H9 (cell line): Measurements from ENCODE around the gene C1QTNF9B. TPM values are rescaled to one million over a fixed set of nuclear protein-coding genes. Genes with fewer than 3 reads are reported as not detected.

Source experiments
- DNase-seq: peaks from one replicate; pipeline ENCODE4 v3.0.0-alpha.2; 2017
- H2AFZ ChIP-seq: one replicate; pipeline ENCODE4 v1.6.1; 2013; ENCODE audit warnings: mild to moderate bottlenecking, low read length, control low read depth, moderate library complexity
- H2AK5ac ChIP-seq: 2 replicates; pipeline ENCODE4 v1.6.1; 2013; ENCODE audit warnings: low read length, control low read depth, mixed read lengths; ENCODE audit not compliant: insufficient read length
- H2BK120ac ChIP-seq: one replicate; pipeline ENCODE4 v1.6.1; 2013; ENCODE audit warnings: low read depth, mild to moderate bottlenecking, low read length, control low read depth, inconsistent platforms; ENCODE audit not compliant: poor library complexity, severe bottlenecking
- H2BK12ac ChIP-seq: 2 replicates; pipeline ENCODE4 v1.6.1; 2013; ENCODE audit warnings: low read length, control low read depth, mixed read lengths, low read depth; ENCODE audit not compliant: insufficient read length
- H2BK15ac ChIP-seq: 2 replicates; pipeline ENCODE4 v1.6.1; 2013; ENCODE audit warnings: low read depth, low read length, control low read depth
- H2BK20ac ChIP-seq: one replicate; pipeline ENCODE4 v1.6.1; 2013; ENCODE audit warnings: low read depth, mild to moderate bottlenecking, low read length, control low read depth, inconsistent platforms; ENCODE audit not compliant: poor library complexity, severe bottlenecking
- H2BK5ac ChIP-seq: 2 replicates; pipeline ENCODE4 v1.6.1; 2013; ENCODE audit warnings: low read length, control low read depth, mixed read lengths; ENCODE audit not compliant: insufficient read length
- H3K14ac ChIP-seq: 2 replicates; pipeline ENCODE4 v1.6.1; 2013; ENCODE audit warnings: low read length, control low read depth; ENCODE audit not compliant: insufficient read depth
- H3K18ac ChIP-seq: 2 replicates; pipeline ENCODE4 v1.6.1; 2013; ENCODE audit warnings: low read depth, mild to moderate bottlenecking, mixed read lengths, low read length, control low read depth; ENCODE audit not compliant: insufficient read length
- H3K23ac ChIP-seq: 2 replicates; pipeline ENCODE4 v1.6.1; 2013; ENCODE audit warnings: low read length, control low read depth, mixed read lengths, low read depth; ENCODE audit not compliant: insufficient read length
- H3K23me2 ChIP-seq: 2 replicates; pipeline ENCODE4 v1.6.1; 2013; ENCODE audit warnings: low read depth, mild to moderate bottlenecking, mixed read lengths, low read length, control low read depth; ENCODE audit not compliant: insufficient read length, poor library complexity, severe bottlenecking
- H3K27ac ChIP-seq: 2 replicates; pipeline ENCODE4 v1.5.1; 2013; ENCODE audit warnings: low read length, control low read depth, mixed read lengths, low read depth; ENCODE audit not compliant: insufficient read length
- H3K27me3 ChIP-seq: 2 replicates; pipeline ENCODE4 v1.6.1; 2013; ENCODE audit warnings: low read length, control low read depth, inconsistent platforms; ENCODE audit not compliant: insufficient read depth
- H3K4ac ChIP-seq: 2 replicates; pipeline ENCODE4 v1.6.1; 2013; ENCODE audit warnings: low read depth, mild to moderate bottlenecking, control low read depth, inconsistent platforms, low read length, moderate library complexity
- H3K4me1 ChIP-seq: 2 replicates; pipeline ENCODE4 v1.6.1; 2013; ENCODE audit warnings: low read length, control low read depth, inconsistent platforms; ENCODE audit not compliant: insufficient read depth
- H3K4me2 ChIP-seq: 2 replicates; pipeline ENCODE4 v1.6.1; 2013; ENCODE audit warnings: low read length, control low read depth, mixed read lengths; ENCODE audit not compliant: insufficient read length, insufficient read depth
- H3K56ac ChIP-seq: 2 replicates; pipeline ENCODE4 v1.6.1; 2013; ENCODE audit warnings: low read depth, mild to moderate bottlenecking, mixed read lengths, low read length, control low read depth; ENCODE audit not compliant: insufficient read length
- H3K79me1 ChIP-seq: 2 replicates; pipeline ENCODE4 v1.6.1; 2013; ENCODE audit warnings: low read depth, mild to moderate bottlenecking, moderate library complexity, low read length, control low read depth, inconsistent platforms; ENCODE audit not compliant: insufficient read depth, poor library complexity, severe bottlenecking
- H3K79me2 ChIP-seq: 2 replicates; pipeline ENCODE4 v1.6.1; 2013; ENCODE audit warnings: low read length, control low read depth, inconsistent platforms; ENCODE audit not compliant: insufficient read depth
- H3K9ac ChIP-seq: 2 replicates; pipeline ENCODE4 v1.6.1; 2013; ENCODE audit warnings: low read length, control low read depth, mixed read lengths; ENCODE audit not compliant: insufficient read length; ENCODE audit errors: extremely low read depth
- H3K9me3 ChIP-seq: one replicate; pipeline ENCODE4 v1.6.1; 2013; ENCODE audit warnings: low read depth, low read length, inconsistent platforms; ENCODE audit not compliant: control insufficient read depth
- H3T11ph ChIP-seq: one replicate; pipeline ENCODE4 v1.6.1; 2013; ENCODE audit warnings: mild to moderate bottlenecking, low read length, control low read depth, inconsistent platforms
- H4K20me1 ChIP-seq: one replicate; pipeline ENCODE4 v1.6.1; 2013; ENCODE audit not compliant: control insufficient read depth, insufficient read length, insufficient read depth
- H4K5ac ChIP-seq: 2 replicates; pipeline ENCODE4 v1.6.1; 2013; ENCODE audit warnings: low read depth, mild to moderate bottlenecking, mixed read lengths, low read length, control low read depth; ENCODE audit not compliant: insufficient read length
- H4K8ac ChIP-seq: replicated peaks from 2 replicates; pipeline ENCODE4 v1.6.1; 2013; ENCODE audit warnings: low read length, control low read depth, mixed read lengths, low read depth; ENCODE audit not compliant: insufficient read length
- H4K91ac ChIP-seq: 2 replicates; pipeline ENCODE4 v1.6.1; 2013; ENCODE audit warnings: low read depth, mild to moderate bottlenecking, moderate library complexity, mixed read lengths, low read length, control low read depth; ENCODE audit not compliant: insufficient read length
- H3K27ac Mint-ChIP-seq, 3 experiments: 2 replicates in 2 of 3; 3 replicates in 1 of 3; pipeline ENCODE4 v1.8.0; 2020 to 2021; ENCODE audit warnings: mixed read lengths in 3 of 3, mild to moderate bottlenecking in 1 of 3, moderate library complexity in 1 of 3
- H3K27me3 Mint-ChIP-seq: 2 replicates; pipeline ENCODE4 v1.8.0; 2021; ENCODE audit warnings: low read depth, mild to moderate bottlenecking, moderate library complexity, mixed read lengths
- H3K36me3 Mint-ChIP-seq, 3 experiments: 2 replicates in 2 of 3; 3 replicates in 1 of 3; pipeline ENCODE4 v1.8.0; 2020 to 2021; ENCODE audit warnings: low read depth in 3 of 3, mixed read lengths in 3 of 3; ENCODE audit not compliant: insufficient read depth in 1 of 3
- H3K4me1 Mint-ChIP-seq, 2 experiments: 2 replicates each; pipeline ENCODE4 v1.8.0; 2020; ENCODE audit warnings: mixed read lengths in 2 of 2
- H3K4me3 Mint-ChIP-seq, 2 experiments: 2 replicates in 1 of 2; 3 replicates in 1 of 2; pipeline ENCODE4 v1.8.0; 2020 to 2021; ENCODE audit warnings: mild to moderate bottlenecking in 2 of 2, mixed read lengths in 2 of 2, moderate library complexity in 1 of 2
- H3K9me3 Mint-ChIP-seq, 2 experiments: 2 replicates in 1 of 2; 3 replicates in 1 of 2; pipeline ENCODE4 v1.8.0; 2020; ENCODE audit warnings: mild to moderate bottlenecking in 2 of 2, mixed read lengths in 2 of 2, moderate library complexity in 1 of 2
- CTCF ChIP-seq: fragments of 200-600 bp; sonication (generic); conservative IDR thresholded peaks from 3 replicates; pipeline ENCODE4 v1.8.0; 2021; ENCODE audit warnings: antibody characterized with exemption, mild to moderate bottlenecking
- WGBS: extraction: QIAGEN DNeasy Blood & Tissue Kit; methylation state at CpG from one replicate; pipeline ENCODE4 v1.1.7; 2013; ENCODE audit warnings: missing lambda C conversion rate, low lambda C conversion rate, mixed read lengths; ENCODE audit not compliant: insufficient read length; ENCODE audit errors: extremely low coverage; 5-methylcytosine and 5-hydroxymethylcytosine counted together
- total RNA-seq: library from RNA; stranded (reverse); gene quantifications from 2 replicates; pipeline ENCODE4 v1.2.1, GENCODE V29; 2021

The C1QTNF9B gene
- total RNA-seq, 1 experiment from 2014 or later: not detected

GRCh38 chr13:23919006-23919405 is 21.7 kb upstream of the C1QTNF9B start:
- Histone ChIP-seq H4K20me1 (no peaks in the 10 kb centered on the region), H2AK5ac (no peak overlapping the region), H3K79me1 (no peaks in the 10 kb centered on the region), H2BK12ac (no peak overlapping the region), H2BK5ac (no peak overlapping the region), H3K27ac (no peak overlapping the region), H2AFZ (no peak overlapping the region), H3K27me3 (no peaks in the 10 kb centered on the region), H3K9me3 (no peaks in the 10 kb centered on the region), H4K91ac (no peak overlapping the region), H4K5ac (no peak overlapping the region), H3K23ac (no peak overlapping the region), H2BK20ac (no peak overlapping the region), H2BK120ac (no peak overlapping the region), H3K79me2 (no peaks in the 10 kb centered on the region), H3T11ph (no peak overlapping the region), H3K9ac (no peak overlapping the region), H3K14ac (no peak overlapping the region), H3K56ac (no peak overlapping the region), H3K4me2 (no peak overlapping the region), H3K4me1 (peaks cover 3% of the 10 kb centered on the region; the same call in 1 of the 2 replicates), H3K23me2 (no peaks in the 10 kb centered on the region), H2BK15ac (no peak overlapping the region), H4K8ac (no peak overlapping the region), H3K4ac (no peak overlapping the region), H3K18ac (no peak overlapping the region)
- TF ChIP-seq CTCF: no peak
- WGBS: no CpG with 5 or more reads among the region's 1 CpG
- H3K27ac Mint-ChIP-seq: no peak overlapping the region
- no peak for DNase-seq
- peaks cover 0 to 2% of the 10 kb centered on the region in 2 experiments; a peak in 2 of 5 replicates for H3K9me3 Mint-ChIP-seq
- H3K4me3 Mint-ChIP-seq: no peak overlapping the region
- H3K27me3 Mint-ChIP-seq: no peaks in the 10 kb centered on the region
- peaks cover 0 to 4% (median 0%) of the 10 kb centered on the region in 3 experiments; a peak in 2 of 7 replicates for H3K36me3 Mint-ChIP-seq
- peaks cover 16 to 17% of the 10 kb centered on the region in 2 experiments for H3K4me1 Mint-ChIP-seq
